Neural progenitor cell (in vitro differentiated cells): ENCODE data around the gene VPS13D.

ENCODE experiments used
- CTCF ChIP-seq: fragments of 200-600 bp; sonication (generic); IDR thresholded peaks from 2 replicates; pipeline ENCODE4 v1.5.1; 2017; ENCODE audit warnings: antibody characterized with exemption, mild to moderate bottlenecking
- EZH2 ChIP-seq: fragments of 200-600 bp; sonication (generic); IDR thresholded peaks from 2 replicates; pipeline ENCODE4 v1.6.1; 2017; ENCODE audit warnings: antibody characterized with exemption, mild to moderate bottlenecking, moderate library complexity
- EZH2phosphoT487 ChIP-seq: fragments of 200-600 bp; sonication (generic); IDR thresholded peaks from 2 replicates; pipeline ENCODE4 v1.6.1; 2017; ENCODE audit warnings: antibody characterized with exemption

- TF ChIP-seq CTCF (no peak), EZH2 (no peak), EZH2phosphoT487 (no peak)
These were observed 312.3 kb downstream of the VPS13D start for GRCh38 chr1:12542138-12542465.
